NT2/D1 (cell line): ENCODE data around the gene GFM1.
"Not testable (repeated sequence)": the region's sequence is repeated elsewhere in the genome, so short reads cannot be mapped to it uniquely, and the experiment has no call there.

Source experiments
- SUZ12 ChIP-seq: IDR thresholded peaks from 2 replicates; pipeline ENCODE4 v1.6.1; 2011; ENCODE audit not compliant: insufficient read length, insufficient read depth; ENCODE audit errors: extremely low read depth
- YY1 ChIP-seq: IDR thresholded peaks from 2 replicates; pipeline ENCODE4 v1.6.1; 2011; ENCODE audit not compliant: insufficient read length, insufficient read depth

DNA sequence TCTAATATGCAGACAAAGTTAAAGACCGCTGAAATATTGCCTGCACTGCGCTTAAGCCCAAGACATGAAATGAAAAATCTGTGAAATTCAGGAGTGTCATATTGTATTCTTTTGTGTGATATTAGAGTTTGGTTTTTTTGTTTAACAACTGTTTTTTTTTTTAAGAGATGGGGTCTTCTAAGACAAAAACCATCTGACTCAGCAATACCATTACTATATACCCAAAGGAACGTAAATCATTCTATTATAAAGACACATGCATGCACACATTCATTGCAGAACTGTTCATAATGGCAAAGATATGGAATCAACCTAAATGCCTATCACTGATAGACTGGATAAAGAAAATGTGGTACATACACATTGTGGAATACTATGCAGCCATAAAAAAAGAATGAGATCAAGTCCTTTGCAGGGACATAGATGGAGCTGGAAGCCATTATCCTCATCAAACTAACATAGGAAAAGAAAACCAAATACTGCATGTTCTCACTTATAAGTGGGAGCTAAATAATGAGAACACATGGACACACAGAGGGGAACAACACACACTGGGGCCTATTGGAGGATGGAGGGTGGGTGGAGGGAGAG lies 49.6 kb downstream of the GFM1 start:
- TF ChIP-seq YY1, SUZ12: not testable (repeated sequence)
